ENCODE measurements around the gene CHST12. TPM values are rescaled to one million over a fixed set of nuclear protein-coding genes. Genes with fewer than 3 reads are reported as not detected.
A peak's percentile ranks its signal among the peaks of the same experiment; 100 is the strongest.

CHST12 gene
- total RNA-seq, 4 donors from 2014 or later: 7.6 to 136 (median 13.6) TPM

DNA sequence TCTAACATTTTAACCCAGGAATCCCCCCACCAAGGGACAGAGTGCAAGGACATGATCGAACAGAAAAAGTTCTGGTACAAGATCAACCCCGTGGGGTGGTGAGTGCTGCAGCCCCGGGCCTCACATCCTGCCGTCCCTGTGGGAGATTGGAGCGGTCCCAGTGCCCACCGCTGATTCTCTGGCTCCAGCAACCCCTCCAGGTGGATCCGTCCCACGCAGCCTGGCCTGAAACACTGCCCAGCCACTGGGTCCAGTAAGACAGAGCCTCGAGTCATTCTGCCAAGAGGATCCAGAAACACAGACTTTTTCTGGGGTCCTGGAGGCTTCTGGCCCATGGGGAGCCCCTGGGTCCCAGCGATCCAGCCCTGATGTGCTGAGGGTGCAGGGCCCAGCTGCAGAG lies 43.3 kb downstream of the CHST12 start:
- Histone ChIP-seq H3K36me3 (no peaks in the 10 kb centered on the region), H3K27ac (no peak overlapping the region), H3K27me3 (no peaks in the 10 kb centered on the region), H3K4me1 (peaks cover 0 to 6% (median 6%) of the 10 kb centered on the region in 4 donors), H3K9me3 (no peaks in the 10 kb centered on the region), H3K4me3 (no peak overlapping the region)
- TF ChIP-seq POLR2AphosphoS5 (IDR thresholded peaks at IDR 0.05) (no peak), POLR2A (IDR thresholded peaks at IDR 0.05) (no peak), EP300 (IDR thresholded peaks at IDR 0.05; ENCODE audit: low read depth) (no peak)
- TF ChIP-seq, protein P1, sequence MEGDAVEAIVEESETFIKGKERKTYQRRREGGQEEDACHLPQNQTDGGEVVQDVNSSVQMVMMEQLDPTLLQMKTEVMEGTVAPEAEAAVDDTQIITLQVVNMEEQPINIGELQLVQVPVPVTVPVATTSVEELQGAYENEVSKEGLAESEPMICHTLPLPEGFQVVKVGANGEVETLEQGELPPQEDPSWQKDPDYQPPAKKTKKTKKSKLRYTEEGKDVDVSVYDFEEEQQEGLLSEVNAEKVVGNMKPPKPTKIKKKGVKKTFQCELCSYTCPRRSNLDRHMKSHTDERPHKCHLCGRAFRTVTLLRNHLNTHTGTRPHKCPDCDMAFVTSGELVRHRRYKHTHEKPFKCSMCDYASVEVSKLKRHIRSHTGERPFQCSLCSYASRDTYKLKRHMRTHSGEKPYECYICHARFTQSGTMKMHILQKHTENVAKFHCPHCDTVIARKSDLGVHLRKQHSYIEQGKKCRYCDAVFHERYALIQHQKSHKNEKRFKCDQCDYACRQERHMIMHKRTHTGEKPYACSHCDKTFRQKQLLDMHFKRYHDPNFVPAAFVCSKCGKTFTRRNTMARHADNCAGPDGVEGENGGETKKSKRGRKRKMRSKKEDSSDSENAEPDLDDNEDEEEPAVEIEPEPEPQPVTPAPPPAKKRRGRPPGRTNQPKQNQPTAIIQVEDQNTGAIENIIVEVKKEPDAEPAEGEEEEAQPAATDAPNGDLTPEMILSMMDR (IDR thresholded peaks at IDR 0.05): no peak
- 96% methylated on average over 8 of the region's 10 CpGs; no CpG with 5 or more reads in 1 of the 2 donors for WGBS, 2 donors (ENCODE audit: low coverage in 1 of 2)
- in situ Hi-C loops (cut with MboI; ENCODE audit: low pct_ligation_motif_present in 1 of 4, low pct_unique_long_range_greater_than_20kb in 1 of 4, low sequenced_read_pairs in 3 of 4) (no loop called here), intact Hi-C loops (cut with DNase I; ENCODE audit: low total_unique reads) (no loop called here)
- DNase-seq: no peak

DNA sequence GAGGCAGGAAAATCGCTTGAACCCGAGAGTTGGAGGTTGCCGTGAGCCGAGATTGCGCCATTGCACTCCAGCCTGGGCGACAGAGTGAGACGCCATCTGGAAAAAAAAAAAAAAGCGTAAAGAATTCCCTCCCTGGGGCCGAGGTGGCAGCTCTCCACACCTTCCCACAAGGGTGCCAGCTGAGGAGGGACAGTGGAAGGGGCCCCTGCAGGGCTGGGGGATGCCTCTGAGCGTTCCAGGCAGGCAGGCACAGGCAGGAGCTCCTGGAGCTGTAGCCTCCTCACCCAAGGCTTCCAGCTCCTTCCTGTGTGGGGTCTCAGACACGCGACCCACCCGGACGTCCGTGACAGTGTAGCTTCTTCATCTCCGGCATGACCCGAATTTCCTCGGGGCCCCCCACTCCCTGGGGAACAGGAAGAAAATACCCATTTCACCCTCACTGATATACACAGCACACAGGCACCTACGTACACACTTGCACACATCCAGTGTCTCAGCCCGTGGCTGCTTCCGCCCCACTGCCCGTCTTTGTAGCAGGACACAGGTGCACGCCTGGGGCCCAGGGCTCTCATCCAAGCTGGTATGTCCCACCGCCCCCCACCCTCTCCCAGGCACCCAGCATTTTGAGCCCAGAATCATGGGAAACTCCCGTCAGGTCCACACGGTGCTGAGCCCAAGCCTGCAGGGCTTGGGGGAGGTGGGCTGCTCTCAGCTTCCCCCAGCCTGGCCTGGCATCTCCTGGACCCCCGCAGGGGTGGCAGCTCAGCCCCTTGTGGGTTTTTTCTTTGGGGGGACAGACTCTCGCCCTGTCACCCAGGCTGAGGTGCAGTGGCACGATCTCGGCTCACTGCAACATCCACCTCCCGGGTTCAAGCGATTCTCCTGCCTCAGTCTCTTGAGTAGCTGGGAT lies 47.0 kb downstream of the CHST12 start:
- Histone ChIP-seq H3K27ac (no peak overlapping the region), H3K36me3 (no peaks in the 10 kb centered on the region), H3K4me3 (no peak overlapping the region), H3K4me1 (peaks cover 0 to 12% (median 12%) of the 10 kb centered on the region in 4 donors), H3K9me3 (no peaks in the 10 kb centered on the region), H3K27me3 (no peaks in the 10 kb centered on the region)
- WGBS, 2 donors (ENCODE audit: low coverage in 1 of 2): 64% methylated on average over 32 of the region's 32 CpGs; no CpG with 5 or more reads in 1 of the 2 donors
- TF ChIP-seq POLR2A (IDR thresholded peaks at IDR 0.05): no peak
- TF ChIP-seq, protein P1 (IDR thresholded peaks at IDR 0.05): no peak
- TF ChIP-seq EP300 (IDR thresholded peaks at IDR 0.05; ENCODE audit: low read depth): no peak
- no peak for TF ChIP-seq POLR2AphosphoS5 (IDR thresholded peaks at IDR 0.05)
- intact Hi-C loops (cut with DNase I; ENCODE audit: low total_unique reads) (no loop called here), in situ Hi-C loops (cut with MboI; ENCODE audit: low pct_ligation_motif_present in 1 of 4, low pct_unique_long_range_greater_than_20kb in 1 of 4, low sequenced_read_pairs in 3 of 4) (loop anchor here in 2 of 4 donors (25.0 kb wide), 1 partner anchor 237 kb away; the partner anchor contains the start of gene AMZ1 (in 2 of the 2))
- DNase-seq: no peak

GRCh38 chr7:2451171-2452073 lies 48.0 kb downstream of the CHST12 start:
- DNase-seq: peak; percentile 89
- H3K4me1 ChIP-seq: peaks cover 0 to 12% (median 12%) of the 10 kb centered on the region in 4 donors
- no peaks in the 10 kb centered on the region for H3K9me3 ChIP-seq
- TF ChIP-seq, protein P1 (IDR thresholded peaks at IDR 0.05): peak; percentile 79 to 92 (median 87)
- TF ChIP-seq POLR2A (IDR thresholded peaks at IDR 0.05) (no peak), POLR2AphosphoS5 (IDR thresholded peaks at IDR 0.05) (no peak)
- intact Hi-C loops (cut with DNase I; ENCODE audit: low total_unique reads): no loop called here
- no peaks in the 10 kb centered on the region for H3K27me3 ChIP-seq
- no peaks in the 10 kb centered on the region for H3K36me3 ChIP-seq
- peak overlapping the region in 1 of 4 donors; percentile 29 for H3K27ac ChIP-seq
- in situ Hi-C loops (cut with MboI; ENCODE audit: low pct_ligation_motif_present in 1 of 4, low pct_unique_long_range_greater_than_20kb in 1 of 4, low sequenced_read_pairs in 3 of 4): loop anchor here in 2 of 4 donors (25.0 kb wide), 1 partner anchor 236 kb away; the partner anchor contains the start of gene AMZ1 (in 2 of the 2)
- H3K4me3 ChIP-seq: peak overlapping the region in 3 of 4 donors; percentile 17 to 36 (median 35)
- 6% methylated on average over 34 of the region's 34 CpGs; no CpG with 5 or more reads in 1 of the 2 donors for whole genome bisulfite sequencing, 2 donors (ENCODE audit: low coverage in 1 of 2)

Data from transverse colon (tissue), 4 donors.